Activated naive CD8-positive, alpha-beta T cell (primary cell): ENCODE data around the gene KRT7.

Source experiments
- H3K27ac Mint-ChIP-seq: one replicate; pipeline ENCODE4 v1.8.0; 2021; ENCODE audit warnings: mixed read lengths
- H3K27me3 Mint-ChIP-seq: one replicate; pipeline ENCODE4 v1.8.0; 2021; ENCODE audit warnings: mixed read lengths
- H3K36me3 Mint-ChIP-seq: one replicate; pipeline ENCODE4 v1.8.0; 2021; ENCODE audit warnings: mixed read lengths
- H3K4me1 Mint-ChIP-seq: one replicate; pipeline ENCODE4 v1.8.0; 2021; ENCODE audit warnings: low read depth, mixed read lengths
- H3K4me3 Mint-ChIP-seq: one replicate; pipeline ENCODE4 v1.8.0; 2021; ENCODE audit warnings: mild to moderate bottlenecking, mixed read lengths
- H3K9me3 Mint-ChIP-seq: one replicate; pipeline ENCODE4 v1.8.0; 2021; ENCODE audit warnings: low read depth, mixed read lengths

The KRT7 gene

DNA sequence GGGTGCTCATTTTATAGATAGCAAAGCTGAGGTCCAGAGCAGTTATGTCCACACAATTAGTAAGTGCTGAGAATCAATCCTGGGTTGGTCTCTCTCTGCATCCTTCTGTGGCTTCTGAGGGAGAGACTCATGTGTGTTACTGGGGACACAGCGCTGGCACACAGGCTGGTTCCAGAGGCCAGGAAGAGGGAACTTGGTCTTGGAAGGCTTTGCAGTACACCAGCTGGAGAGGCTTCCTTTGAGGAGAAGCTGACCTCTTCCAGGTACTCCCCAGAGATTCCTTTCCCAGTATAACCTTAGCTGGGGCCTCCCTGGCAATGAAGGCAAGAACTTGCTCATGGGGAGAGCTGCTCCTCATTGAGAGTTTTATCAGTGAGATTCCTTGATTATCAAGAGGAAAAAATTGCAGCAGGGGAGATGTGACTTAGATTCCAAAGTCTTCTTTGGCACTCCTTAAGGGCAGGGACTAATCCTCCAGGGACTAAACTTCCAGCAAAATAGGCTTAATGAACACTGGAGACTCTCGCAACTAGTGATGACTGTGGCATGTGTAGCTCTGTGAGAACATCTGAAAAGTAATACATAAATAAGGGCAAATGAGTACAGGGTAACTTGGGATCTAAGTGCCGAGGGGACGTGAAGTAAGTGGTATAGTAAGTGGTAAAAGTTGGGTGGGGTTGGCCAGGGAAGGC is 27.3 kb upstream of the KRT7 start:
- H3K9me3 Mint-ChIP-seq, result no peaks in the 10 kb centered on the region
- no peaks in the 10 kb centered on the region for H3K36me3 Mint-ChIP-seq
- H3K27me3 Mint-ChIP-seq, result peaks cover 9% of the 10 kb centered on the region
- H3K4me1 Mint-ChIP-seq, result peaks cover 5% of the 10 kb centered on the region
- H3K4me3 Mint-ChIP-seq, result no peak overlapping the region
- no peak overlapping the region for H3K27ac Mint-ChIP-seq

DNA sequence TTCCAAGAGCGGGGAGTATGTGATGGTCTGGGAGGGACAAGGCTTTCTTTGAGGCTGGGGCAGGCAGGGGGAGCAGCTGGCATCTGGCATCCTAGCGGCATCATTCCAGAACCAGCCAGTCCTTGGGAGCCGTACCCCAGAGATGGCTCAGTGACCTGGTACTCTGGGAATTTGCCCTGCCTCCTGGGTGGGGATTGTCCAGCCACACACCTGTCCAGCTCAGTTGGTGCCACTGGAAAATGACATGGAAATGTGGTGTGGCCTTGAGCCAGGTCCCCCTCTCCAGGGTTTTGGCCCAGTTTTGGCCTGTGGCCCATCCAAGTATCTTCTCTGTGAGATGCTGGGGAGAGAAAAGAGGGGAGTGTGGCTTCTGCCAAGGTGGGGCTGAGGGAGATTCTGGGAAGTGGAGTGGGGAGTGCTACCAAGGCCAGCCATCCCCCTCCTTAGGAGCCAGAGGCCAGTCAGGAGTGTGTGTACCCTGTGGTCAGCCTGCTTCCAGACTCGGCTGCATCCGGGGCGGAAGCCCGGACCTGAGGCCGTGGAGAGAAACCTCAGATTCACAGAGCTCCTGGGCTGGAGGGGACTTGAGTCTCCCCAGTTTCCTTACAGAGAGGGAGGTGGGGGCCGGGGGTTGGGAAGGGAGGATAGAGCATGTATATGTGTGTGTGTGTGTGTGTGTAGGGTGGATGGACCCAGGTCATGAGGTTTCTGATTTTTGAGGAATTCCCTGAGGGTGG is 26.6 kb upstream of the KRT7 start:
- Mint-ChIP-seq H3K27me3 (peaks cover 8% of the 10 kb centered on the region), H3K4me3 (no peak overlapping the region)

DNA sequence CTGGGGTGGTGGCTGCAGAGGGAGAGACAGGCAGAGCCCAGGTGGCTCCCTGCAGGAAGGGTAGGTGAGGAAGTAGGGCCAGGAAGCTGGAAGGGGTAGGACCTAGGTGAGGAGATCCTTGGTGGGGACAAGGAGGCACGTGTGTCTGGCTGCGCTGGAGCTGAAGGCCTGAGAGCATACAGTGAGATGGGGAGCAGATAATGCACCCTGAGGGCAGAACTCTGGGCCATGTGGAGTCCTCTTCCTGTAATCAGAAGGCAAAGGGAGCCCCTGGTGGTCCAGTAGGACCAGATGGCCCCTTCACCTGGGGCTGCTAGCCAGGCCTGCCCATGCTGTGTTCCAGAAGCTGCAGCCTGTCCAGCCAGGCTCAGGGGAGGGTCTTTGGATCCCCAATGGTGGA is 25.9 kb upstream of the KRT7 start:
- H3K36me3 Mint-ChIP-seq, result no peaks in the 10 kb centered on the region
- H3K27me3 Mint-ChIP-seq, result peaks cover 7% of the 10 kb centered on the region
- H3K4me3 Mint-ChIP-seq, result no peak overlapping the region
- peaks cover 5% of the 10 kb centered on the region for H3K4me1 Mint-ChIP-seq
- no peak overlapping the region for H3K27ac Mint-ChIP-seq
- no peaks in the 10 kb centered on the region for H3K9me3 Mint-ChIP-seq

More for the DNA sequence above, 26.6 kb upstream of the KRT7 start:
- no peaks in the 10 kb centered on the region for H3K36me3 Mint-ChIP-seq
- H3K27ac Mint-ChIP-seq, result no peak overlapping the region
- H3K4me1 Mint-ChIP-seq, result peaks cover 5% of the 10 kb centered on the region
- H3K9me3 Mint-ChIP-seq, result no peaks in the 10 kb centered on the region

DNA sequence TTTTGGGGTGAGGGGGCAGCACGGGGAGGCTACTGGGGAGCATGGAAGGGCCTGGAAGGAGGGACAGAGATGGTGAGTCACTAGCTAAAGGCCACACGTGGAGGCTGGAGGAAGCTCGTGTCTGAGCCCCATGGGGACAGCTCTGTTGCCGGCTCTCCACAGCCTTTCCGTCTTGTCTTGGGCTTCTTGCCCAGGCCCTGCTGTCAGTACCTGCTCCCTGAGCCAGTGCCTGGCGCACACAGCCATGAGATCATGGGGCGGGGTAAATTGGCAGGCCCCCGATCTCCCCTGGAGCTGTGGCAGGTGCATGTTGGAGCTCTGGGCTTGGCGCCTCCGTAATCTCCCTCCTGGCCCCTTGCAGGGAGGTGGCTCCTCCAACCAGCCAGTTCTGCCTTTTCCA is 25.1 kb upstream of the KRT7 start:
- no peak overlapping the region for H3K4me3 Mint-ChIP-seq
- peaks cover 3% of the 10 kb centered on the region for H3K4me1 Mint-ChIP-seq
- no peak overlapping the region for H3K27ac Mint-ChIP-seq
- no peaks in the 10 kb centered on the region for H3K9me3 Mint-ChIP-seq
- H3K27me3 Mint-ChIP-seq, result peaks cover 6% of the 10 kb centered on the region
- H3K36me3 Mint-ChIP-seq, result no peaks in the 10 kb centered on the region

DNA sequence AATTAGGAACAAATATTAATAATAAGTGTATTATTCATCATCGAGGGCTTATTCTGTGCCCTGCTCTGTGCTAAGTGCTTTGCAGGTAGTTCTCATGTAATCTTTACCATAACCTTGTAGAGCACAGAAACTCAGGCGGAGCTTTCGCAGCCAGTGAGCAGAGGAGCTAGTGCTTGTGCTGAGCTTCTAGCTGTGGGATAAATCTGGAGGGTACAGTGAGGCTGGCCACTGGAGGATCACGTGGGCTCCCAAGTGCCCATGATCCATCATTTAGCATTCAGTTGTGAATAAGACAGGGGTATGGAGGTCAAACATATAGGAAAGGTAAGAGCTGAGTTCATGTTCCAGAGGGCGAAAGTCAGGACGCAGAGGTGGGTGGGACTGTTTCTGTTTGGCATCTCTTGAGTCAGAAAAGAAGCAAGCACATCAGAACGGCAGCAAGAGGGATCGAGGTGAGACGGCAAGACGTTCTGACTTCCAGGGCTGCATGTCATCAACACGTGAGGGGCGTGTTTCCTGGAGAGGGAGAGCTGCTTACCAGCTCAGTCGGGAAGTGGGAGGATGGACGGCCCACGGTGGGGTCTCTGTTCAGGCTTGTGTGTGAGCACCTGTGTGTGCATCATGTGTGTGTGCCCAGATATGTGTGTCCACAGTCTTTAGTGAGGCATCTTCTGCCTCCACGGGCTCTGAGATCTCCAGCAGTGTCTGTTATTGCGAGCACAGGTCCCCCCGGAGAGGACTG is 24.4 kb upstream of the KRT7 start:
- Mint-ChIP-seq H3K4me1 (no peaks in the 10 kb centered on the region), H3K27me3 (peaks cover 3% of the 10 kb centered on the region), H3K27ac (no peak overlapping the region), H3K9me3 (no peaks in the 10 kb centered on the region), H3K36me3 (no peaks in the 10 kb centered on the region), H3K4me3 (no peak overlapping the region)

DNA sequence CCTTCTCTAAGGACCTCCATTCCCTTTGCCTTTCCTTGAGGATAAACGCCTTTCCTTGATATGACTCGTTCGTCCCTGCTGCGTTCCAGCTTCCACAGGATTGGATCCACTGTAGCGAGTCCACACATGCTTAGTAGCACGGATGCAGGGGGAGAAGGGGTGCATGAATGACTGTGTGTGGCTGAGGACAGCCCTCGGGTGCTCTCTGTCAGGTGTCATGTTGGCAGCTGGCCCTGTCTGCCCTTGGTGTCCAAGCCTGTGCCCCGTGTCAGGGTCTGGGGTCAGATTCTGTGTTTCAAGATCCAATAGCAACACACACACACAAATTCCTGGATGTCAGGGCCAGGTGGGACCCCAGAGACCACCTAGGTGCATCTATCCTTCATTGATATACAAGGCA is 23.7 kb upstream of the KRT7 start:
- H3K27ac Mint-ChIP-seq, result no peak overlapping the region

DNA sequence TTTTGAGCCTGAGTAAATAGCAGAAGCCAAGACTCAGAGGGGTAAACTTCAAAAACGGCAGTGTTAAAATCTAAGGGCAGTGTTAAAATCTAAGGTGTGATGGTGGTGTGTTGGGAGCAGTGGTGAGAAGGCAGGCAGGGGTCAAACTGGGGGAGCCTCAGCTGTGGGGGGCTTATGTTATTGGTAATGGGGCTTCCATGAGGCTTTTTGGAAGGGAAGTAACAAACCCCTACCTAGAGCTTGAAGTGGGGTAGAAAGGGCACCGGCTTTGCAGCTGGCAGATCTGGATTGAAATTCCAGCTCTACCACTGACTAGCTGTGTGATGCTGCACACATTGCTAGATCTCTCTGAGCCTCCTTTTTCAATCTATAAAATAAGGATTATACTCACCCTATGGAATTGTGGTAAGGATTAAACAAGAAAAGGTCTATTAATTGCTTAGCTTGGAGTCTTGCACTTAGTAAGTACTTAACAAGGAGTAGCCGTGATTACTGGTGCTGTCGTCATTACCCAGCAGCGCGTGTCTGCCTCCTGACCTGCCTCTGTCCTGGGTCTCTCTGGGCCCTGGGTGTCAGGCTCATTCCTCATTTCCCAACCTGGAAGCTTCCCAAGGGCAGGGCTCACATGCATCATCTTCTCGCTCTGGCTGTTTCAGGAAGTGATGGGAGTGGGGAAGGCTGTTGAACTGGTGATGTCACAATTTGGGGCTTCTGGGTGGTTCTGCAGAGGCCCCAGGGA is 22.7 kb upstream of the KRT7 start:
- Mint-ChIP-seq H3K9me3 (no peaks in the 10 kb centered on the region), H3K27ac (no peak overlapping the region), H3K4me1 (no peaks in the 10 kb centered on the region), H3K4me3 (no peak overlapping the region), H3K27me3 (peaks cover 5% of the 10 kb centered on the region), H3K36me3 (no peaks in the 10 kb centered on the region)

More for the DNA sequence above, 23.7 kb upstream of the KRT7 start:
- H3K36me3 Mint-ChIP-seq, result no peaks in the 10 kb centered on the region
- no peaks in the 10 kb centered on the region for H3K9me3 Mint-ChIP-seq
- H3K27me3 Mint-ChIP-seq, result peaks cover 3% of the 10 kb centered on the region
- no peaks in the 10 kb centered on the region for H3K4me1 Mint-ChIP-seq
- H3K4me3 Mint-ChIP-seq, result no peak overlapping the region

DNA sequence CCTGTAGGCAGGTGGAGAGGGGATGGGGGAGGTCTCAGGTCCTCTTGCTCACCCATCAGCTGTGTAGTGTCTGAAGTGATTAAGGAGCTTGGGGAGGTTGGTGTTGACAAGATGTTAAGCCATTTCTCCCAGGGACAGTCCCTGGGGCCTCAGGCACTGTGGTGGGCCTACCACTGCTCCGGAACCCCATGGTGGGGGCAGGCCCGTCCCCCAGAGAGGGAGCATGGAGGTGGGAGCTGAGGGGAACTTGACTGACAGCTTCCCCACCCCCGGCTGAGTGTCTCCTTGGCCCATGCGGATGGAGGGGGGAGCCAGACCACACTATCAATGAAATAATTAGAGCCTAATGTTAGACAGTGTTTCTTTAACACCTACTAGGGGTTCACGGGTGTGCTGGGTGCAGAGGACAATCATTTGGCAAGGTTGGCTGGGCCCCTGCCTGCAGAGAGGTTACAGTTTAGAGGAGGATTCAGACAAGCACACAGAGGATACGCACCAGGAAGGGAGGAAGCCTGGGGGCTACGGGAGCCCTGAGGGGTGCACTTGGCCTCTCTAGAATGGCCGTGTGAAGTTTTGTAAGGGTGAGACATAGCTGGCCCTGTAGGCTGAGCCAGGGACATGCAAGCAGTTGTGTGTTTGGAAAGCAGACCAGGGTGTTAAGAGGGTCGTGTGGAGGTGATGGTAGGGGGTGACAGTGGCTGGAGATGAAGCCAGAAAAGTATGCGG is 22.0 kb upstream of the KRT7 start:
- Mint-ChIP-seq H3K27ac (no peak overlapping the region), H3K27me3 (peaks cover 5% of the 10 kb centered on the region), H3K36me3 (no peaks in the 10 kb centered on the region), H3K4me3 (no peak overlapping the region), H3K9me3 (no peaks in the 10 kb centered on the region), H3K4me1 (no peaks in the 10 kb centered on the region)

DNA sequence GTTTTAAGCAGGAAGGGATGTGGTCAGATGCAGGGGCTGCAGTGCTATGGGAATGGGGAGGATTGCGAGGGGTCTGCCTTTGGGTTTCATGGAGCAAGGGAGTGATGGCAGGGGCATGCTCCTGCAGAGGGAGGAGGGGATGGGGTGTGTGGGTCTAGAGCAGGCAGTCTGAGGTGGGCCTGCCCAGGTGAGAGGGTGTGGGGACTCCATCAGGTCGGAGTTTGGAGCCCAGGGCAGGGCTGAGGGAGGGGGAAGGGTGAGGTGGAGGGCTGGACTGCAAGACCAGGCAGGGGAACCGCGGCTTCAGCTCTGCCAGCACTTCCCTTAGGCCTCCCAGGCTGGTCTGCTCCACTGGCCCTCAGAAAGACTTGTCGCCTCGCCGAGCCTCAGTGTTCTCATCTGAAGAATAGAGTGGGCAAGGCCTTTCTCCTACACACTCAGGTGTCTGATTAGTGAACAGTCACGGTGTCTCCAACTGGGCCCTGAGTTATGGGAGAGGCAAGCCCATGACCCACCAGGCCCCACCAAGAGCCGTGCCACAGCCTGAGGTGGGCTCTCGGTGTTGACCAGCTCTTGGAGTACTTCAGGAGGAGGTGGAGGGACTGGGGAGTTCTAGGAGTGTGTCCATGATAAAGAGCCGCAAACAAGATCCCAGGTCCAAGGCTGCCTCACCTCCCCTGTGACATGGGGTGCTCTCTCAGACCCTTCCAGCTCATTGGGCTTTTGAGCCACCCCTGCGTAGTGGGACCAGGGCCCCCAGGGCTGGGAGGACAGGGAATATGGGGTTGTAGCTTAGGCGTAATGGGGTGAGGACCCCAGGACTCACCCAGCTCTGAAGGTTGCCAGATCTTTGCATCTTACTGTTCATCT is 21.1 kb upstream of the KRT7 start:
- H3K9me3 Mint-ChIP-seq, result no peaks in the 10 kb centered on the region
- no peak overlapping the region for H3K4me3 Mint-ChIP-seq

DNA sequence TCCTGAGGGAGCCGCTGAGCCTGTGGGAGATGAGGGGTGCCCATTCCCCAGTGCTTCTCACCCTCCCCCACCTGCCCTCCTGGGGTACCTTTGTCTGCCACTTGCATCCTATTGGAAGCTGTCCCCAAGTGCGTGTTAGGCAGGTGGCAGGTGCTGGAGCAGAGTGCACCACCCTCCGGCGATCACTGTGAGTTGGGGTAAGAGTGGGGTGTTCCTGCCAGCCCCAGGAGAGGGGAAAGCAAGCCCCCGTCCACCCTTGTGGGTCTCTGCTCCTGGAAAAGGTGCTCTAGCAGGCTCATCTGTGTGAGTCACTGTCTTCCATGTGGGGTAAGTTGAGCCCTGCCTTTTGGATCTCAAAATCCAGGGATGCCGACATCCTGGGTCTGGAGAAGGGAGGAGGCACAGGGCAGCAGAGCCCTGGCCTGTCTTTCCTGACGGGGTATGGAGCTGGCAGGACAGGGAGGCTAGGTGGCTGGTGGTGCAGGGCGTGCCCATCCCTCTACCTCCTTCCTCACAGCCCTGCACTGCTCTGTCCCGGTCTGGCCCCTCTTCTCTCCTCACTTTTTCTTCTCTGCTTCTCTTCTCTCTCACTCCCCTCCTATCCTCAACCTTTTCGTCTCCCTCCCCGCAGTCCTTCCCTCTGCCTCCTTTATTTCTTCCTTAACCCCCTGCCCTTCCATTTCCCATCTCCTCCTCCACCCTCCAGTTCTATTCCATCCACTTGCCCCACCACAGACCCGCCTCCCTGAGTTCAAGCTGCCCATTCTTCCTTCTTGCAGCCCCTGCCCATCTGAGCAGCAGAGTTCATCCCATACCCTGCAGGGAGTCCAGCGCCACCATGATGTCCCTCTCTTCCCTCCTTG is 20.1 kb upstream of the KRT7 start:
- no peak overlapping the region for H3K27ac Mint-ChIP-seq
- H3K27me3 Mint-ChIP-seq, result peaks cover 5% of the 10 kb centered on the region
- no peaks in the 10 kb centered on the region for H3K9me3 Mint-ChIP-seq
- no peak overlapping the region for H3K4me3 Mint-ChIP-seq
- H3K36me3 Mint-ChIP-seq, result no peaks in the 10 kb centered on the region
- no peaks in the 10 kb centered on the region for H3K4me1 Mint-ChIP-seq

More for the DNA sequence above, 21.1 kb upstream of the KRT7 start:
- Mint-ChIP-seq H3K36me3 (no peaks in the 10 kb centered on the region), H3K4me1 (no peaks in the 10 kb centered on the region), H3K27ac (no peak overlapping the region), H3K27me3 (peaks cover 5% of the 10 kb centered on the region)

DNA sequence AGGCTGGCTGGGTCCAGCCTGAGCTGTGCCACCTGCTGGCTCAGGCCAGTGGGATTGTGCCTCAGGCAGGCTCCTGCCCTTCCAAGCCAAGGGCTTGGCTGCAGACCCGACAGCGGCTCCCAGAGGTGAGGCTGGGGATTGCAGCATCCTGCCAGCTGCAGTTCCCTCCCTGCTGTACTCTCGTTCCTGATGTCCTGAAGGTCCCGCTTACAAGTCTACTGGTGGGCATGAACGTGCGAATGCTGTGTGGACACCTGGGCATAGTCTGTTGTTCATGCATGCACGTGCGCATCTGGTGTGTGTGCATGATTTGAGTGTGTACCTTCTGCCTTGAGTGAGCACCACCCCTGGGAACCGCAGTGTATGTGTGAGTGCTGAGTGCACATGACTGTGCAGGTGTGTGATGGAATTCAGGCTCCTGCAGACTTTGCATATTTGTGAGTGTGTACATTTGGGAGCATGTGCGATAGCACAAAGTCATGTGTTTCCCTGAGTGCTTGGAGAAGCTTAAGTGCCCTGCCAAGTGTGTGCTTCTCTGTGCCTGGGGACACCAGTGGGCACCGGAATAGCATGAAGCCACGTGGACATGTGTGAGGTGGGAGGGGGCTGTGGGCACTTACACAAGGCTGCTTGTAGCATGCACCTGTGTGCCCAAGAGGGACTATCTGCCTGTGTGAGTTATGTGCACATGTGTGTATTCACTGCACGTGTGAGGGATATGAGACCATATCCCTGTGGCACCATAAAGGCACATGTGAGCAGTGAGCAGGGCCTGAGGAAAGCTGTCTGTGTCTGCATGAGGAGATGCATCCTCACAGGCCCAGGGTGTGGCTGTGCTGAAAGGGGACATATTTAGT is 19.3 kb upstream of the KRT7 start:
- Mint-ChIP-seq H3K36me3 (no peaks in the 10 kb centered on the region), H3K9me3 (no peaks in the 10 kb centered on the region), H3K27me3 (peaks cover 5% of the 10 kb centered on the region), H3K4me3 (no peak overlapping the region), H3K27ac (no peak overlapping the region), H3K4me1 (no peaks in the 10 kb centered on the region)

DNA sequence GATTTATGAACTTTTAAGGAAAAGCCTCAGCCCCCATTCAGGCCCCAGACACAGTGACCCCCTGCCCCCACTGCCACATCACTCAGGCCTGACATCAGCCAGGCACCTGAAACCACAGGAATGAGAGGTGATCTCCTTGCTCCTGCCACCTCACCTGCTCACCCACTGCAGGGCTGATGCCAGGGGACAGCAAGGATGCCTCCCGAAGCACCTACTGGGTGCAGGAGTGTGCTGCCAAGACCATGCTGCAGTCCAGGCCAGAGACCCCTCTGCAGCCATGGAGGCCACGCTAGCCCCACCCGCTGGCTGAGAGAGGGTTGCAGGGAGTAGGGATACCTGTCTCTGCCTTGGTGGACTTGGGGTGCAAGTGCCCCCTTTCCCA is 18.6 kb upstream of the KRT7 start:
- Mint-ChIP-seq H3K36me3 (no peaks in the 10 kb centered on the region), H3K4me3 (no peak overlapping the region), H3K9me3 (no peaks in the 10 kb centered on the region), H3K27me3 (peaks cover 5% of the 10 kb centered on the region), H3K27ac (no peak overlapping the region), H3K4me1 (no peaks in the 10 kb centered on the region)
